NCI-H2029 treated with DMSO at 0.1 percent for 48 hours (cell line): Measurements from ENCODE around the gene MUC15.
"Not testable (repeated sequence)": the region's sequence is repeated elsewhere in the genome, so short reads cannot be mapped to it uniquely, and the experiment has no call there.

ENCODE experiments used
- DNase-seq: peaks from one replicate; lab custom pipeline; 2025; lab: John Stamatoyannopoulos, UW

MUC15 gene, protein sequence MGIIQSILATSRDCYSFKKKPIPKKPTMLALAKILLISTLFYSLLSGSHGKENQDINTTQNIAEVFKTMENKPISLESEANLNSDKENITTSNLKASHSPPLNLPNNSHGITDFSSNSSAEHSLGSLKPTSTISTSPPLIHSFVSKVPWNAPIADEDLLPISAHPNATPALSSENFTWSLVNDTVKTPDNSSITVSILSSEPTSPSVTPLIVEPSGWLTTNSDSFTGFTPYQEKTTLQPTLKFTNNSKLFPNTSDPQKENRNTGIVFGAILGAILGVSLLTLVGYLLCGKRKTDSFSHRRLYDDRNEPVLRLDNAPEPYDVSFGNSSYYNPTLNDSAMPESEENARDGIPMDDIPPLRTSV

DNA sequence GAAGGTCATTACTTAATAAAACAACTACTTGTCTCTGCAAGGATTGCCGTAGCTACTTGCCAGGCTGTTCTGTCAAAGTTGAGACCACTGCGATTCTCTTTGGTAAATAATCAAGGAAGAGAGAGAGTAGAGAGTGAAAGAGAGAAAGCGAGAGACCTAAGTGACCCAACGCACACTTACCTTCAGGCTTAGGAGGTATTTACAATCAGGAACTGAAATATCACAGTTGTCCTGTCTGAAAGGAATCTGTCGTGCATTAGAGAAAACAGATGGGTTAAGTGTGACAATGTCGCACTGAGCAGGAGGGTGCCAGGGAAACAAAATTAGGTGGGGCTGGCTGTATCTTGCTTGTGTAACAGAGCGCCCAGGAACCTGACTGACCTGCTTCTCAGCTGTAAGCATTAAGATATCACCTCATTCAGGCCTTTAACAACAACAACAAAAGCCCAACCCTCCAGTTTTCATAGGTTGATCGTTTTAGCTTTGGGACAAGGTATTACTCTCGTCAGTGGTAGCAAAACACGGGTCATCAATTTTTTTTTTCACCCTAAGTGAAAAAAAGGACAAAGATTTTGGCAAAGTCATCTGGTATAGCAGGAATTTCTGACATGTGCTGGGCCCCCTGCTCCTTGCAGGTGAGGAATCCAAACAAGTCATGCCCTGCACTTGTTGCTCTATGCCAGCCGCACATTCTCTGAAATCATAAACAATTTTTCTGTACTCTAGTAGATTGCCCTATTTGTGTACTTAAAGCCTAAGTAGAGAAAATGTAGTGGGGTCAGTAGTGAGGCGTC is at the start of gene MUC15:
TSS of gene MUC15 (minus strand) at position 403 of the 794 bp plus-strand sequence. CDS start 5,169 bp downstream, outside the sequence.
- DNase-seq = no peak

DNA sequence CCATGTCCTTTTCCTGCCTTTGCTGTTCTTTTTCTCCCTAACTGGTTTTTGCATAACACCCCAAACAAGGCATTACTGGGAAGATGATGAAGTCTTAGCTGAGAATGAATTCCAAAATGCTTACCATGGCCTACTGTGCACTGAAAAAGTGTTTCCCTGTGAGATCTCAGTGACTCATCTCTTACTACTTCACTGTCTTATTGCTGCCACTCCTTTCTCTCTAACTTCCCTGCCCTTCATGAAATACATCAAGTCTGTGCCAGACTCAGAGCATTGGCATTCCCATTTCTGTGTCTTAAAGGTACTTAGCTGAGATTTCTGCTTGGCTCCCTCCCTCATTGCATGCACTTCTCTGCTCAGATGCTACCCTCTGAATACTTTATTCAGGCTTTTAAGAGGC is 49.1 kb upstream of the MUC15 start:
- DNase-seq = no peak

- no peak for DNase-seq
Measured at GRCh38 chr11:26620282-26621045, 48.4 kb upstream of the MUC15 start.

- no peak for DNase-seq
Measured at GRCh38 chr11:26618441-26618840, 46.4 kb upstream of the MUC15 start.

DNA sequence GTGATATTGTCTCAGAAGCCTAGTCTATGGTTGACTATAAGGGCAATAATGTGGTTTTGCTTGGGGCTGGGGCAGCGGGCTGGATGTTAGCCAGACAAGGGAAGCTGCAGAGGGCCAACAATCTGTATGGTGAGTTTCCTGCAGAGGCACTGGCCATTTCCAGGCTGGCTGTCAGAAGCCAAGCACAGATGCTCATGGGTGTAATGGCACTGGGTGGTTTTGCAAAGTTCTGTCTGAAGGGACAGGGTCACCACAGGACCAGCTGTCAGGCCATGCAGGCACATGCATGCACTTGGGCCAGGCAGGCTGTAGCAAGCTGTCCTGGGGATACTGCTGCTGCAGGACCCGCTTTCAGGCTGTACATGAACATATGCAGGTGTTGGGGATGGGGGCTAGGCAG is 41.7 kb upstream of the MUC15 start:
- DNase-seq = no peak

DNA sequence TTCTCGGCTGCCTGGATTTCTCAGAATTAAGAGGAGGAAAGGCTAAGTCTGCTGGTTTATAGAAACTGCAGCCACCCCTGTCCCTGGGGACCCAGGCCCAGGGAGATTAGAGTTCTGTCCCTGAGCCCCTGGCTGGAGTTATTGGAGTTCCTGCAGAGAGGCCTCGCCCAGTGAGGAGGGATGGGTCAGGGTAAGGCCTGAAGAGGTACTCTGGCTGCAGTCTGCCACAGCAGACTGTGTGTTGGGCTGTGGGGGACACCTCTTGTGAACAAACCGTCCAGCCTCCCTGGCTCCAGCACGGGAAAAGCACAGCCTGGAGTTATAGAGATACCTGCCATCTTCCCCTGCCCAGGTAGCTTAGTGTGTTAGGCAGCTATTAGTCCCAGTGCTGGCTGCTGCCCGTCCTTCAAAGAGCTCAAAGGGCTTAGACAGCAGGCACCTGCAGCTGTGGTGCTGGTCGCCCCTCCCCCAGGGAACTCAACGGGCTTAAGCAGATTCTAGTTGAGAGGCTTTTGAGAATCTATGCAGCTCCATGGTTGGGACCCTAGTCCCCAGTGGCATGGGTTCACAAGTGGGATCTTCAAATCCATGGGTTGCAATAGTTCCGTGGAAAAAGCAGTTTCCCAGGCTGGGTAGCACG is 36.6 kb upstream of the MUC15 start:
- no peak for DNase-seq

- DNase-seq = no peak
Measured at GRCh38 chr11:26607725-26608506, 35.9 kb upstream of the MUC15 start.

DNA sequence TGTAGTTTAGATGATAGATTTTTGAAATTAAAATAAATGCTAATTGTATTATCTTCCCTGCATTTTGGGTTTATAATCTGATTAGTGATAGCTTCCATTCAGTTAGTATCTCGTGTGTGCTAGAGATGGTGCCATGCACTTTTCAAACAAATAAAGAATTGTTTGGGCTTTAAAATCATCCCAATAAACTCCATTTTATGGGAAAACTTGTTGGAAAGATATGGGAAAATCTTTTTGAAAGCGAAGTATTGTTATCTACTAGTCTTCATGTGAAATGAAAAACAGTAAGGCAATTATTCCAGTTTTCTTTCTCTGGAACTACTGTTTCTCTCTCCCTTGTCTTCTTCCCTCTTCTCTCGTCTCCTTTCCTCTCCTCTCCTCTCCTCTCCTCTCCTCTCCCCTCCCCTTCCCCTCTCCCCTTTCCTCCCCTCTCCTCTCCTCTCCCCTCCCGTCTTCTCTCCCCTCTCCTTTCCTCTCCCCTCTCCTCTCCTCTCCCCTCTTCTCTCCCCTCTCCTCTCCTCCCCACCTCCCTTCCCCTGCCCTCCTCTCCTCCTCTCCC is 27.9 kb upstream of the MUC15 start:
- DNase-seq = no peak

- DNase-seq = no peak
Measured at GRCh38 chr11:26599425-26599824, 27.4 kb upstream of the MUC15 start.

GRCh38 chr11:26597899-26598298 is 25.8 kb upstream of the MUC15 start:
- DNase-seq = no peak

DNA sequence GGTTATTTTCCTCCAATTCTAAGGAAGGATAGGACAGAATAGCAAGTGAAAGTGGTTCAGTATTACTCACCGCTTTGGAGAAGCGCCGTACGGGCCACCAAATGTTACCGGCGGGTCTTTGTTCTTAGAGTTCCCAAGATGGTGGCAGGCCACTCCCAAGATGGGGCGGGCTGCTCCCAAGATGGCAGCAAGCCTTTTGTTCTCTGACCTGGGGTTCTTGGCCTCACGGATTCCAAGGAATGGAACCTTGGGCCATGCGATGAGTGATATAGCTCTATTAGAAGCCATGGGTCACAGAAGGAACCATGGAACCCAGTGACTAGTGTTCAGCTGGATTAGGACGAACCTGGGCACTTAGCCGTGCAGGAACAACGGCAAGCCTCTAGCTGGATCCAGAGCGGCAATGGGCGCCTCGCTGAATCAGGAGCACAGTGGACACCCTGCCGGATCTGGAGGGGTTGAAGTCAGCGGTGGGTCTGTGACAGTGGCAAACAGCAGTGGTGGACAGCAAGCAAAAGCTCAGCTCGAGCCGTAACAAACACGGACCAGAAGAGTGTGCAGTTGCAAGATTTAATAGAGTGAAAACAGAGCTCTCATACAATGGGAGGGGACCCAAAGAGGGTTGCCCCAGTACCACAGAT is 25.1 kb upstream of the MUC15 start:
- DNase-seq = not testable (repeated sequence)

DNA sequence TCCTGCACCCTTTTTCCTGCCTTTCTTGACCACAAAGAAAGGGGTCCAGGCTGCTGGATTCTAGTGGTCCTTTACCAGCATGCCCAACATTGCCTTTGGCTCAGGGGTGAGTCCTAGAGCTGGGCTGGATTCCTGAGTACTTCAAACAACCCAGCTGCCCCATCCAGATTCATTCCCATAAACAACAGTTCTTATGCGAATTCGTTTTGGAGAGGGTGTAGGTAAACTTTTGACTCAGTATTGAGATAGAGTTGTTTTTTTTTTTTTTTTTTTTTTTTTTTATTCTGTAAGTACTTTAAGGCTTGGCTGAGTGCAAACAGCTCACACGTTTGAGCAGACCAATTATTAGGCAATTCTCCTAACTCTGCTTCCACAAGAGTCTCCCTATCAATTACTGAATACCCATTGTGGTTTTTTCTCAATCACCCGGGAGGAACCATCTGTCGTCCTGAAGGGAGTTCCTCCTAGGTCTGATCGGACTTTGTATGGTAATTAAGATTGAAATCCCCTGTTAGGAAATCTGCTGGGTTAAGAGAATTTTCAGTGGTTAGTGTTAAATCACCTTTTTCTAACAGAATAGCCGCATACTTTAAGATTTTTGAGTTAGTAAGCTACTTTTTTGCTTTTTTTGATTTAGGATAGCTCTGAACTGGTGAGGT is 23.3 kb upstream of the MUC15 start:
- DNase-seq = not testable (repeated sequence)

GRCh38 chr11:26593691-26594090 is 21.6 kb upstream of the MUC15 start:
- no peak for DNase-seq

DNA sequence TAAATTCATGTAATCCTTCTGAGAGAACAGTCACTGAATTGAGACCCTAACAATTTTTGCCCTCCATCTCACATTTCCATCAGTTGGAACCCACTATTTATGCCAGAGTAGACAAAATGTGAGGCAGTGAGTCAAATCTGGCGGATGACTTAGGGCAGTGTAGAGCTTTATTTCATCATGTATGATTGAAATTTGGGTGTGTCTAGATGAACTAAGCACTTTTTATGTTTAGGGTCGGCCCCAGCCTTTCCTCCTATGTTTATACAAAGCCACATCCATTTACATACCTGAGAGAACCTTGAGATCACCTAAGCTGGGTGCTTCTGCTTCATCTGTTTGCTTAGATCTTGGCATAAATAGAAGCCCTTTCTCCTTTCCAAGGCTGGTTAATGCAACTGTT is 15.0 kb upstream of the MUC15 start:
- no peak for DNase-seq

DNA sequence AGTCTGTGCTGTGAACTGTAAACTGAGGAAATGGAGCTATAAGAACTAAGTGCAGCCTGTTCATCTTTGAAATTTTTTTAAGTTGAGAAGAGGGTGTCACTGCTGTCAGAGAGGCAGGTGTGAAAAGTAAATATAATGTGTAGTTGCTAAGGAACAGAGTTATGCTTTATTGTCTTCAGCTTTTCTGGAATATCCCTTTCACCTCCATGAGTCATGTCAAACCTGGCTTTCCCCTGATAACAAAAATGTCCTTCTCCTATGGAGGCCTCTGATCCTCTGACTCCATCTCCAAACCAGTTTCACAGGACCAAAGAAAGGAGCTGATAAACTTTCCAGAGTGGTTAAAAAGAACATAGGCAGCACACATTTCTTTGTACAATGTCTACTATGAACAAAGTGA is 12.8 kb upstream of the MUC15 start:
- no peak for DNase-seq

- no peak for DNase-seq
Measured at GRCh38 chr11:26583550-26583949, 11.5 kb upstream of the MUC15 start.

DNA sequence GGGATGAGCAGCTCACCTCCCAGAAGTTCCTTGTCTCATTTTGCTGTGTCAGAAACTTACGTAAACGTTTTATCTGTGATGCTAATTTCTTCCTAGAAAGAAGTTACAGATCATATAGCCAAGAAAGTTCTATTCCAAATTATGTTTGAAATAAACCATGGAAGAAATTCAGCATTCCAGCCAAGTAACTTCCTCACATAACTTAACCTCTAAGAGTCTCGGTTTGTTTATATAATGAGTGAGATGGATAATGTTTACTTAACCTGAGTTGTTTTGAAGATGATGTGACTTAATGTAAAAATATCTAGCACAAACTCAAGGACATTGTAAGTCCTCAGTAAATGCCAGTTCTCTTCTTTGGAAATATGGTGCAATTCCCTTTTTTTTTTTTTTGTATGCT is 8.9 kb upstream of the MUC15 start:
- DNase-seq = no peak

- DNase-seq = no peak
Measured at GRCh38 chr11:26579683-26580082, 7.6 kb upstream of the MUC15 start.

- DNase-seq = no peak
Measured at GRCh38 chr11:26578998-26579661, 7.1 kb upstream of the MUC15 start.
